Bone marrow (tissue), 2 donors: ENCODE data around the gene RPS6KA2.
"Not testable (repeated sequence)": the region's sequence is repeated elsewhere in the genome, so short reads cannot be mapped to it uniquely, and the experiment has no call there.

Source experiments
- DNase-seq, 2 donors: peaks; one replicate each; lab custom pipeline; 2025; lab: John Stamatoyannopoulos, UW

The RPS6KA2 gene

DNA sequence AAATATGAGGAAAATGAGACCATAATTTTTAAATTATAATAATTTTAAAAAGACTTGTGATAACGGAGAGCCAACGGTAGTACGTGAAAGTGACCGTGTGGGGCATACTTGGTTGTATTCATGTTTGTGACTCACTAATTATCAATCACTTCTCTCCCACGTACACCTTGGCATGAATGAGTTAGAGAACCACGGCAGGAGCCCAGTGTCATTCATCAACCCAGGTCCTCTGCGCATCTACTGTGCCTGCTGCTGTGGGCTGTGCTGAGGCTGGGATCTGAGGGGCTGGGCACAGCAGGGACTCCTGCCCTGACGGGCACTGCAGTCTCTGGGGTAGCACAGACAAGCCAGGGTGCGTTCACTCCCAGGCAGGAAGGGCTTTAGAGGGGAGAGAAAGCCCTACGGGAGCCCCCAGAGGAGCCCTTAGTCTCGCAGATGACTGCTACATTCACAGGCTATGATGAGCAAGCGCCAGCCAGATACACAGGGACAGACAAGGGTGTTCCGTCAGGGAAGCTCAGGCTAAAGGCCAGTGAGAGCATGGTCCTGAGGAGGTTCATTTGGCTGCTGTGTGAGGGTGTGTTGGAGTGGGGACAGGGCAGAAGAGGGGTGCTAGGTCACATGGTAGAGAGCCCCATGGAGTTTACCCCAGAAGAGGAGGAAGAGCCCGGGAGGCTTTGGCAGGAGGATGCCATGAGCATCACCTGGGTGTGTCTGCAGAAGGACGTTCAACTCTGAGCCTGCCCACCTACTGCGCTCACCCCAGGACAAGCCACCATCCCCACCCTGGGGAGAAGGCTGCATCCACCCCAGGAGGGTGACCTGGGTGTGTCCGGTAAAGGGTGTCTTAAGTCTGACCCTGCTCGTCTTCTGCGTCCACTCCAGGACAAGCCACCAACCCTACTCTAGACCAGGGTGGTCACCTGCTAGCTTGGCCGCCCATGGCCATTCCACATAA is 8.2 kb upstream of the RPS6KA2 start:
- no peak for DNase-seq

- not testable (repeated sequence) for DNase-seq
Measured at GRCh38 chr6:166634581-166634980, 7.5 kb upstream of the RPS6KA2 start.

DNA sequence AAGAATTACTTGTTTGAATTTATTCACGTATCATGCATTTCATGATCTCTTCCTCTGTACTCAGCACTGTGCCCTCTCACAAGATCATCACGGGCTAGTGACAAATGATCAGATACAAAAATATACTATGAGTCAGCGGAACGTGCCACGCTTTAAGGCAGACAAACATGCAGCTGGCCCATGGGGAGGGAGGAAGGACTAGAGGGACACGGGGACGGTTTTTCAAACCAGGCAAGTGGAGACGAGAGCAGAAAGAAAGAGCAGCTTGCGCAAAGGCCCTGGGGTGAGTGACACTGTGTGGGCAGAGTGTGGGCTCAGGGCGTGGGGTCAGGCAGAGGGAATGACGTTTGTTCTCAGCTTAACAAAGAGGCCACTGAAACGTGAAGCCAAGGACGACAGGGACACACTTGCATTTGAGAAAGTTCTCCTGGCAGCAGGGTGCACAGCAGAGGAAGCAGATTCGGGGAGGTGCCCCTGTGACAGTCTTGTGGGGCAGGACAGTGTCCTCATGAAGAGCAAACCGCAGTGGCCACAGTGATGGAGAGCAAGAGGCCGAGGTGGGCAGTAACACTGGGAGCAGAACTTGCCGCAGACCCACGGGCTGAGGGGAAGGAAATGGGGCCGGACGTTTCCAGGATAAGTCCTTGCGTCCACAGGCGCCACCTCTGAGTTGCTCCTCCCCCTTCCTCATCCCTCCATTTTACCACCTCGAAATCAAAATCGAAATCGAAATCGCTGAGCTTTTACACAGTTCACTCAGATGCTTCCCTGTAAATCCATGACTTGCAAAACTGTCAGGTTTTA is 6.9 kb upstream of the RPS6KA2 start:
- DNase-seq, result peak in 1 of 2 donors; percentile 91

DNA sequence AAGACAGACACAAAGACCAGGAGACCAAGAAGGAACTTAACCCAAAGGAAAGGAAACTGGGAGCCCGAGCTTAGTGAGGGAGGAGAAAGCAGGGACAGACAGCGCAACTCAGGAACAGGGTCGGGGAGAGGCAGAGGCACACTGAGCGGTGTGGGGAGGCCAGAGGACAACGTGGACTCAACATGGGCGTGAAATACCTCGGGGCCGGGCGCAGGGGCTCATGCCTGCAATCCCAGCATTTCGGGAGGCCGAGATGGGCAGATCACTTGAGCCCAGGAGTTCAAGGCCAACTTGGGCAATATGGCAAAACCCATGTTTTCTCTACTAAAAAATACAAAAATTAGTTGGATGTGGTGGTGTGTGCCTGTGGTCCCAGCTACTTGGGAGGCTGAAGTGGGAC is 5.7 kb upstream of the RPS6KA2 start:
- DNase-seq, result no peak

GRCh38 chr6:166630462-166630861 is 3.4 kb upstream of the RPS6KA2 start:
- no peak for DNase-seq

GRCh38 chr6:166629628-166630027 is 2.6 kb upstream of the RPS6KA2 start:
- peak in 1 of 2 donors; percentile 29 for DNase-seq

DNA sequence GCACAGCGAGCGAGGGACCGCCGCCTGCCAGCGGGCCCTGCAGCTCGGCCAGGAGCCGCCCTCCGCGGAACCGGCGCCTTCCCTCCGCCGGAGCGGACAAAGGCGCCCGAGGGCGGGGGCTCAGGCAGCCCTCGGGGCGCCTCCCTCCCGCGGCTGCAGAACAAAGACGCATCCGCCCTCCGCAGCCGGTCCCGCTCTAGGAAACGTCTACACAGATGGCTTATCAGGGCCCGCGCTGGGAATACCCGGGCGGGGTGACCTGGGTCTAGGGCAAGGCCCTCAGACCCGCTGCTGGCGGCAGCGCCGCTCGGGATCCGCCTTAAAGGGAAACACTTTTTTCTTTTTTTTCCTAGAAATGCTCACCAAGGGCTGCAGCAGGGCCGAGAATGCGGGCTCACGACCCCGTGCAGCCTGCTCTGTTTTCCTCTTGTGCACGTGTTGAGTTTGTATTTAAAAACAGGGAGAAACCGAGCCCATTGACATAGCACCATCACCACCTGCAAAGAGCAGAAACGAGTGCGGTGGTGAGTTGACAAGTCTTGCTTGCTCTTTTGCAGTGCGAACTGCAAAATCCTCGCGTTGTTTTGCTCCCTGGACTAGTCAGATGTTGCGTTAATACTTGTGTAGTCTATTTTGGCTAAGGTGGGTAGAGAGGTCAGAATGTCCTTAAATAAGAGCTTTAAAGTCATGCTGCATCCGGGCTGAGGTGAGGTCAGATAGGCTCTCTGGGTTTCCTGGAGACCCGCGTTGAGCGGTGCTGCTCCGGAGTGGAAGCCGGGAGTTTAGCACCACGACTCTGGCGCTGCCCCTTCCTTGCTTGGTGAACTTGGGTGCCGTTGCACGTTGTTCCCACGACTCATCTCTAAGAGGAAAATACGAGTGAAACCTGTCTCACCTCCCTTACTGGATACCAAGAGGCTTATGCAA is 1.1 kb upstream of the RPS6KA2 start:
- peak in 1 of 2 donors; percentile 58 for DNase-seq

DNA sequence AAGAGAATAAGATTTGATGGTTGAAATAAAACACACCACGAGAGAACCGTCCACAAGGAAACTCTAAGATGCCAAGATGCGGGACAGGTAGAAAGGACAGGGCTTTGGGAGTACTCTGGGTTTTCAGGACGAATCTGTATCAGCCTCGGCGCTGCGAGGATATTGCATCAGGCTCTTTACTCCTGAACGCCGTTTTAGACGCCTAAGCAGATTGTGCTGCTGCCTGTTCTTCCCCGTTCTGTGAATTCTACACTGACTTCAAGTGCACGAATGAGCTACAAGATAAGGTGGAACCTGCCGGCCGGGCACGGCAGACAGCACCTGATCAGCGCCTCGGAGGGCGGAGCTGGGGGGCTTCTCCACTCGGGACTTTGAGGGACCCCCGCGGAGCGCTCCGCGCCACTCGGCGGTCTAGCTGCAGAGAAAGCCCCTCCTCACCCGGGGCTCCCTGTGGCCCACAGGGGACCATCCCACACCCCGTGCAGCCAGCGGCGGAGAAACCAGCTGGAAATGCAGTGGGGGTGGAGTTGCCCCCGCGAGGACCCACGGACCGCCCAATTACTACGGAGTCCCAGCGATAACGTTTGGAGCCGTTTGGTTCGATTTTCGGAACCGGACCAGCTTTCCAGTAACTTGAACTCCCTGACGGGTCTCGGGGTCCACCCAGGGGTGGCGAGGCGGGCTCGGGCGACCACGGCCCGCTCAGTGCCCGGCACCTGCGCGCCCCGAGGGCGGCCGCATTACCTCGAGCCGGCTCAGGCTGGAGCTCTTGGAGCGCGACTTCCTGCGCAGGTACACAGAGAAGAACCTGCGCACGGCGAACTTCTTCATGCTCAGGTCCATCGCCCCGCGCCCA is 646 bp downstream of the RPS6KA2 start:
- DNase-seq, result peak in 1 of 2 donors; percentile 20

GRCh38 chr6:166625356-166625755 is 1.7 kb downstream of the RPS6KA2 start:
- no peak for DNase-seq

DNA sequence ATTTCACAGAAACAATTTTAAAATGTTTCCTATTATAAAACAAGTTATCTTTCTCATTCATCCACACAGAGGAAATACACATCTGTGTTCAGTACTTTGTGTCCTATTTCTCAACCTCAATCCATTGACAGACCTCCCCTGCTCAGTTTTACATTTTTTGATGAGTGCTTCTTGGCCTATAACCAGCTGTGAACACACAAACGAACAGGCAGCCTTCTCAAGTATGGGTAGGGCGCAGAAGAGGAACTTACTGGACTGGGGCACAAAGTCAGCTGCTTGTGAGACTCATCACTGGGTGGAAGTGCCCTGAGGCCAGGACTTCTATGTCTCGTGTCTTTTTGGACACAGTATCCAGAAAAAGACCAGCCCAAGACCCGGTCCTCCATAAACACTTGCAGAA is 2.8 kb downstream of the RPS6KA2 start:
- peak in 1 of 2 donors; percentile 71 for DNase-seq

GRCh38 chr6:166623318-166623717 is 3.7 kb downstream of the RPS6KA2 start:
- DNase-seq, result no peak

- DNase-seq, result no peak
Measured at GRCh38 chr6:166621114-166621540, 5.9 kb downstream of the RPS6KA2 start.

DNA sequence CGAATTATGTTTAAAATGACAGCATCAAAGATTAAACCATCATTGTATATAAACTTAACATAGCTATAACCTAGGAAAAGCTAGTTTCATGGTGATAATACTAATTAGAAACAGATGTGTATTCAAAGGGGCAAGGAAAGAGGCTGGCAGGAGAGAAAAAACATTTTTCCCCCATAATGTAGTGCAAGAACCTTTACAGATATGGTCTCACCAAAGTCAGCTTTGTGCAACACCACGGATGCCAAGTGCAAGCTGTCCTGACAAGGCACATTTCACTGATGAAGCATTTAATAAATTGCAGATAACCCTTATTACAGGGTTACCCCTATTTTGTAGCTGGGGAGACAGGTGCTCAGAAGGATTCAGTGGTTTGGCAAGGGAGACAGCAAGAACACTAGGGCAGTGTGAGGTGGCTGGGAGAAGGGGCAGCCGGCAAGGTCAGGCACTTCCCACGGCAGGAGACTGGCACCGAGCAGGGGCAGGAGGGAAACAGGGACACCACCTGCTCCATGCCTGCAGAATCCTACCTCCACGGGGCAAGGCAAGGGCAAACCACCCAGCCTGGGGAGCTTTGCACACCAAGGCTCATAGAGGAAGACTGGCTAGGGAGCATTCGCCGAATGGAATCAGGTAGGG is 6.5 kb downstream of the RPS6KA2 start:
- no peak for DNase-seq

- no peak for DNase-seq
Measured at GRCh38 chr6:166619912-166620311, 7.1 kb downstream of the RPS6KA2 start.

- DNase-seq, result no peak
Measured at GRCh38 chr6:166618866-166619761, 7.9 kb downstream of the RPS6KA2 start.

- DNase-seq, result no peak
Measured at GRCh38 chr6:166618251-166618650, 8.8 kb downstream of the RPS6KA2 start.

GRCh38 chr6:166617359-166617758 is 9.7 kb downstream of the RPS6KA2 start:
- DNase-seq, result no peak

- DNase-seq, result no peak
Measured at GRCh38 chr6:166616261-166617238, 10.5 kb downstream of the RPS6KA2 start.
